Liver (tissue), 9 donors: ENCODE data around the gene MGAT3. TPM values are rescaled to one million over a fixed set of nuclear protein-coding genes. Genes with fewer than 3 reads are reported as not detected.

Experiments used
- DNase-seq: peaks from one replicate; pipeline ENCODE4 v3.0.0-alpha.2; 2017; ENCODE audit warnings: low spot score
- H3K27ac ChIP-seq, 2 donors: one replicate each; pipeline ENCODE4 v1.7.0; 2013; ENCODE audit warnings: inconsistent platforms in 2 of 2, low read length in 2 of 2, control low read depth in 1 of 2, low read depth in 1 of 2, mild to moderate bottlenecking in 1 of 2
- H3K27me3 ChIP-seq, 4 donors: one replicate each; pipeline versions ENCODE4 v1.6.1 to v1.7.0; 2013; ENCODE audit warnings: low read length in 3 of 4, inconsistent platforms in 1 of 4, mild to moderate bottlenecking in 1 of 4, moderate library complexity in 1 of 4; ENCODE audit not compliant: control insufficient read depth in 4 of 4, insufficient read depth in 4 of 4
- H3K36me3 ChIP-seq, 4 donors: one replicate each; pipeline versions ENCODE4 v1.6.1 to v1.7.0; 2013; ENCODE audit warnings: low read length in 3 of 4, mild to moderate bottlenecking in 3 of 4, low read depth in 1 of 4, moderate library complexity in 1 of 4; ENCODE audit not compliant: control insufficient read depth in 4 of 4, insufficient read depth in 3 of 4
- H3K4me1 ChIP-seq, 4 donors: one replicate each; pipeline versions ENCODE4 v1.6.1 to v1.7.0; 2013; ENCODE audit warnings: low read length in 3 of 4, mild to moderate bottlenecking in 3 of 4, moderate library complexity in 1 of 4; ENCODE audit not compliant: control insufficient read depth in 4 of 4, insufficient read depth in 4 of 4
- H3K4me3 ChIP-seq, 3 donors: one replicate each; pipeline versions ENCODE4 v1.6.1 to v1.7.0; 2013; ENCODE audit warnings: low read length in 3 of 3, control low read depth in 1 of 3, low read depth in 1 of 3, mild to moderate bottlenecking in 1 of 3
- H3K9ac ChIP-seq, 2 donors: one replicate each; pipeline ENCODE4 v1.7.0; 2013; ENCODE audit warnings: low read length in 2 of 2, mild to moderate bottlenecking in 2 of 2, moderate library complexity in 2 of 2, control low read depth in 1 of 2, low read depth in 1 of 2
- H3K9me3 ChIP-seq, 4 donors: one replicate each; pipeline versions ENCODE4 v1.6.1 to v1.7.0; 2013; ENCODE audit warnings: low read length in 3 of 4; ENCODE audit not compliant: control insufficient read depth in 4 of 4
- ATF3 ChIP-seq: IDR thresholded peaks from 2 replicates; pipeline ENCODE4 v1.6.1; 2016; ENCODE audit warnings: antibody characterized with exemption
- CTCF ChIP-seq: fragments of 150-350 bp; IDR thresholded peaks from 2 replicates; pipeline ENCODE4 v1.5.1; 2017; ENCODE audit warnings: improper control_type of control experiment, low read depth, low read length; ENCODE audit not compliant: missing input control
- EGR1 ChIP-seq, 2 donors: IDR thresholded peaks; 2 replicates each; pipeline ENCODE4 v1.6.1; 2016 to 2018; ENCODE audit warnings: antibody characterized with exemption in 2 of 2, low read depth in 2 of 2
- FOXA1 ChIP-seq: IDR thresholded peaks from 2 replicates; pipeline ENCODE4 v1.6.1; 2016; ENCODE audit warnings: antibody characterized with exemption
- FOXA2 ChIP-seq: IDR thresholded peaks from 2 replicates; pipeline ENCODE4 v1.6.1; 2016; ENCODE audit warnings: antibody characterized with exemption
- GABPA ChIP-seq, 2 donors: IDR thresholded peaks in 1 of 2; conservative IDR thresholded peaks in 1 of 2; 2 replicates each; pipeline ENCODE4 v1.6.1; 2016; ENCODE audit warnings: antibody characterized with exemption in 2 of 2, mild to moderate bottlenecking in 1 of 2, moderate library complexity in 1 of 2
- HNF4A ChIP-seq, 2 donors: conservative IDR thresholded peaks; 2 replicates each; pipeline ENCODE4 v1.6.1; 2016; ENCODE audit warnings: antibody characterized with exemption in 2 of 2, mild to moderate bottlenecking in 2 of 2
- HNF4G ChIP-seq: IDR thresholded peaks from 2 replicates; pipeline ENCODE4 v1.6.1; 2016; ENCODE audit warnings: antibody characterized with exemption
- JUND ChIP-seq, 2 donors: IDR thresholded peaks; 2 replicates each; pipeline ENCODE4 v1.6.1; 2016; ENCODE audit warnings: antibody characterized with exemption in 2 of 2
- NR2F2 ChIP-seq: IDR thresholded peaks from 2 replicates; pipeline ENCODE4 v1.6.1; 2016; ENCODE audit warnings: antibody characterized with exemption
- RAD21 ChIP-seq, 2 donors: IDR thresholded peaks; 2 replicates each; pipeline ENCODE4 v1.6.1; 2016; ENCODE audit warnings: antibody characterized with exemption in 2 of 2, mild to moderate bottlenecking in 2 of 2
- REST ChIP-seq: IDR thresholded peaks from 2 replicates; pipeline ENCODE4 v1.6.1; 2016; ENCODE audit warnings: antibody characterized with exemption, mild to moderate bottlenecking
- RXRA ChIP-seq, 2 donors: IDR thresholded peaks; 2 replicates each; pipeline ENCODE4 v1.6.1; 2017 to 2018; ENCODE audit warnings: antibody characterized with exemption in 2 of 2, mild to moderate bottlenecking in 1 of 2
- SP1 ChIP-seq: IDR thresholded peaks from 2 replicates; pipeline ENCODE4 v1.6.1; 2018; ENCODE audit warnings: antibody characterized with exemption, mild to moderate bottlenecking
- TAF1 ChIP-seq: conservative IDR thresholded peaks from 2 replicates; pipeline ENCODE4 v1.6.1; 2016; ENCODE audit warnings: antibody characterized with exemption, mild to moderate bottlenecking
- YY1 ChIP-seq: IDR thresholded peaks from 2 replicates; pipeline ENCODE4 v1.6.1; 2016; ENCODE audit warnings: antibody characterized with exemption, mild to moderate bottlenecking
- WGBS: extraction: QIAGEN DNeasy Blood & Tissue Kit; methylation state at CpG from one replicate; pipeline ENCODE4 v1.1.7; 2013; 5-methylcytosine and 5-hydroxymethylcytosine counted together
- polyA plus RNA-seq, 2 donors: library from polyadenylated mRNA; stranded (reverse) in 1 of 2; unstranded in 1 of 2; fragments of 200-250 nt in 1 of 2; fragments of >200 nt in 1 of 2; fragmentation: Nextera tagmentation in 1 of 2; extraction: Ambion mirVana in 1 of 2; gene quantifications; one replicate each; pipeline versions ENCODE4 v1.2.1 to v1.2.3, GENCODE V29; 2013 to 2015
- total RNA-seq, 2 donors: library from RNA; depleted of rRNA; stranded (reverse); fragments of >200 nt; gene quantifications; one replicate each; pipeline ENCODE4 v1.2.3, GENCODE V29; 2014
- TF ChIP-seq, protein P1 (sequence below): IDR thresholded peaks from 2 replicates; pipeline ENCODE4 v1.6.1; 2016; ENCODE audit warnings: antibody characterized with exemption
- donor health status: healthy.
- donor health status: healthy.
- donor health status: healthy.
- donor health status: healthy.
- donor health status: healthy.

MGAT3 gene
- total and polyA plus RNA-seq, 4 donors = 0.03 to 7.6 (median 0.10) TPM

- H3K9ac ChIP-seq = no peak overlapping the region
- DNase-seq = no peak
- no peaks in the 10 kb centered on the region for H3K36me3 ChIP-seq
- TF ChIP-seq HNF4G = no peak
- H3K9me3 ChIP-seq = no peaks in the 10 kb centered on the region
- H3K4me1 ChIP-seq = no peaks in the 10 kb centered on the region
- no peak overlapping the region for H3K4me3 ChIP-seq
- WGBS = 94% methylated on average over 13 of the region's 13 CpGs
- H3K27me3 ChIP-seq = no peaks in the 10 kb centered on the region
- no peak overlapping the region for H3K27ac ChIP-seq
Measured at GRCh38 chr22:39450258-39450955, 6.4 kb upstream of the MGAT3 start.

- TF ChIP-seq HNF4G (no peak), NR2F2 (no peak), EGR1 (IDR thresholded peaks at IDR 0.05; ENCODE audit: low read depth in 2 of 2) (no peak), GABPA (IDR thresholded peaks at IDR 0.05 in 1 of 2, conservative IDR thresholded peaks at IDR 0.05 in 1 of 2) (no peak), TAF1 (no peak), CTCF (no peak), HNF4A (conservative IDR thresholded peaks at IDR 0.05) (no peak), ATF3 (no peak), RXRA (IDR thresholded peaks at IDR 0.05) (no peak), REST (no peak), JUND (IDR thresholded peaks at IDR 0.05) (no peak), SP1 (no peak), FOXA2 (no peak), YY1 (no peak), FOXA1 (no peak), RAD21 (IDR thresholded peaks at IDR 0.05) (no peak)
- TF ChIP-seq, protein P1, sequence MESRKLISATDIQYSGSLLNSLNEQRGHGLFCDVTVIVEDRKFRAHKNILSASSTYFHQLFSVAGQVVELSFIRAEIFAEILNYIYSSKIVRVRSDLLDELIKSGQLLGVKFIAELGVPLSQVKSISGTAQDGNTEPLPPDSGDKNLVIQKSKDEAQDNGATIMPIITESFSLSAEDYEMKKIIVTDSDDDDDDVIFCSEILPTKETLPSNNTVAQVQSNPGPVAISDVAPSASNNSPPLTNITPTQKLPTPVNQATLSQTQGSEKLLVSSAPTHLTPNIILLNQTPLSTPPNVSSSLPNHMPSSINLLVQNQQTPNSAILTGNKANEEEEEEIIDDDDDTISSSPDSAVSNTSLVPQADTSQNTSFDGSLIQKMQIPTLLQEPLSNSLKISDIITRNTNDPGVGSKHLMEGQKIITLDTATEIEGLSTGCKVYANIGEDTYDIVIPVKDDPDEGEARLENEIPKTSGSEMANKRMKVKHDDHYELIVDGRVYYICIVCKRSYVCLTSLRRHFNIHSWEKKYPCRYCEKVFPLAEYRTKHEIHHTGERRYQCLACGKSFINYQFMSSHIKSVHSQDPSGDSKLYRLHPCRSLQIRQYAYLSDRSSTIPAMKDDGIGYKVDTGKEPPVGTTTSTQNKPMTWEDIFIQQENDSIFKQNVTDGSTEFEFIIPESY = no peak
- DNase-seq = no peak
- no peaks in the 10 kb centered on the region for H3K9me3 ChIP-seq
- H3K9ac ChIP-seq = no peak overlapping the region
- H3K27ac ChIP-seq = no peak overlapping the region
- peaks cover 0 to 3% (median 2%) of the 10 kb centered on the region in 4 donors for H3K4me1 ChIP-seq
- H3K4me3 ChIP-seq = no peak overlapping the region
- 79% methylated on average over 6 of the region's 6 CpGs for WGBS
- H3K27me3 ChIP-seq = no peaks in the 10 kb centered on the region
- H3K36me3 ChIP-seq = no peaks in the 10 kb centered on the region
Measured at GRCh38 chr22:39452740-39453040, 4.1 kb upstream of the MGAT3 start.
